CD14-positive monocyte (primary cell): ENCODE measurements around the gene UNC50. TPM values are rescaled to one million over a fixed set of nuclear protein-coding genes. Genes with fewer than 3 reads are reported as not detected.

Experiments used
- DNase-seq, 3 donors: peaks; one replicate each; pipeline ENCODE4 v3.0.0-alpha.2; 2011 to 2022
- H2AFZ ChIP-seq: 2 replicates; pipeline ENCODE4 v1.6.0; 2012; ENCODE audit warnings: mild to moderate bottlenecking, low read depth, low read length, inconsistent platforms; ENCODE audit not compliant: insufficient read depth, poor library complexity, severe bottlenecking
- H3K27ac ChIP-seq, 2 donors: 1 replicate in 1 of 2; 2 replicates in 1 of 2; pipeline ENCODE4 v1.5.1; 2012 to 2013; ENCODE audit warnings: low read length in 2 of 2, control low read depth in 1 of 2, inconsistent platforms in 1 of 2, low read depth in 1 of 2, mild to moderate bottlenecking in 1 of 2
- H3K27me3 ChIP-seq, 2 donors: one replicate each; pipeline versions ENCODE4 v1.6.0 to v1.6.1; 2011 to 2013; ENCODE audit warnings: low read length in 2 of 2; ENCODE audit not compliant: control insufficient read depth in 2 of 2, insufficient read depth in 2 of 2
- H3K36me3 ChIP-seq, 2 donors: replicated peaks in 1 of 2; 1 replicate in 1 of 2; 2 replicates in 1 of 2; pipeline versions ENCODE4 v1.5.1 to v1.6.1; 2012 to 2013; ENCODE audit warnings: low read length in 2 of 2, control low read depth in 1 of 2, inconsistent platforms in 1 of 2, mild to moderate bottlenecking in 1 of 2; ENCODE audit not compliant: insufficient read depth in 2 of 2, control insufficient read depth in 1 of 2
- H3K4me1 ChIP-seq, 2 donors: 1 replicate in 1 of 2; 2 replicates in 1 of 2; pipeline versions ENCODE4 v1.5.1 to v1.6.1; 2012 to 2013; ENCODE audit warnings: low read length in 2 of 2, control low read depth in 1 of 2, inconsistent platforms in 1 of 2, mild to moderate bottlenecking in 1 of 2, moderate library complexity in 1 of 2; ENCODE audit not compliant: insufficient read depth in 2 of 2, control insufficient read depth in 1 of 2
- H3K4me2 ChIP-seq: replicated peaks from 2 replicates; pipeline ENCODE3; 2012; ENCODE audit warnings: low read length, moderate library complexity, mild to moderate bottlenecking; ENCODE audit not compliant: poor library complexity, severe bottlenecking; ENCODE audit errors: extremely low read depth
- H3K4me3 ChIP-seq, 3 experiments: fragments of 200-600 bp in 1 of 3; sonication (generic) in 1 of 3; replicated peaks in 1 of 3; 1 replicate in 2 of 3; 2 replicates in 1 of 3; pipeline ENCODE4 v1.5.1; 2011 to 2013; ENCODE audit warnings: low read length in 3 of 3, mild to moderate bottlenecking in 3 of 3, control low read depth in 2 of 3, low read depth in 2 of 3, inconsistent platforms in 1 of 3, moderate library complexity in 1 of 3
- H3K79me2 ChIP-seq: 2 replicates; pipeline ENCODE4 v1.6.0; 2012; ENCODE audit warnings: mild to moderate bottlenecking, control low read depth, inconsistent platforms, low read length, moderate library complexity; ENCODE audit not compliant: insufficient read depth
- H3K9ac ChIP-seq: 2 replicates; pipeline ENCODE4 v1.6.0; 2017; ENCODE audit warnings: low read length, mild to moderate bottlenecking; ENCODE audit not compliant: insufficient read depth, poor library complexity, severe bottlenecking
- H3K9me3 ChIP-seq, 2 donors: replicated peaks in 1 of 2; 1 replicate in 1 of 2; 2 replicates in 1 of 2; pipeline versions ENCODE4 v1.5.1 to v1.6.1; 2012 to 2013; ENCODE audit warnings: low read length in 2 of 2, control low read depth in 1 of 2; ENCODE audit not compliant: control insufficient read depth in 1 of 2, insufficient read depth in 1 of 2
- H4K20me1 ChIP-seq: 2 replicates; pipeline ENCODE4 v1.6.0; 2012; ENCODE audit warnings: mild to moderate bottlenecking, low read length, control low read depth, moderate library complexity; ENCODE audit not compliant: insufficient read depth
- H3K27ac Mint-ChIP-seq, 7 donors: one replicate each; pipeline ENCODE4 v1.8.0; 2020; ENCODE audit warnings: mild to moderate bottlenecking in 7 of 7, mixed read lengths in 7 of 7, moderate library complexity in 6 of 7, inconsistent platforms in 2 of 7
- H3K27me3 Mint-ChIP-seq, 3 donors: one replicate each; pipeline ENCODE4 v1.8.0; 2021 to 2022; ENCODE audit warnings: low read depth in 3 of 3, mild to moderate bottlenecking in 3 of 3, mixed read lengths in 3 of 3, moderate library complexity in 3 of 3, inconsistent platforms in 1 of 3
- H3K36me3 Mint-ChIP-seq, 2 donors: one replicate each; pipeline ENCODE4 v1.8.0; 2020; ENCODE audit warnings: mixed read lengths in 2 of 2, inconsistent platforms in 1 of 2, mild to moderate bottlenecking in 1 of 2
- H3K4me1 Mint-ChIP-seq: one replicate; pipeline ENCODE4 v1.8.0; 2020; ENCODE audit warnings: mild to moderate bottlenecking, mixed read lengths
- H3K4me3 Mint-ChIP-seq, 2 donors: one replicate each; pipeline ENCODE4 v1.8.0; 2020; ENCODE audit warnings: mild to moderate bottlenecking in 2 of 2, mixed read lengths in 2 of 2, moderate library complexity in 1 of 2
- H3K9me3 Mint-ChIP-seq, 7 donors: one replicate each; pipeline ENCODE4 v1.8.0; 2020 to 2022; ENCODE audit warnings: mixed read lengths in 7 of 7, mild to moderate bottlenecking in 6 of 7, moderate library complexity in 6 of 7, inconsistent platforms in 2 of 7
- WGBS: methylation state at CpG from one replicate; pipeline ENCODE4 v1.1.5; 2013; ENCODE audit warnings: missing lambda C conversion rate; ENCODE audit not compliant: insufficient coverage; 5-methylcytosine and 5-hydroxymethylcytosine counted together
- intact Hi-C, 2 donors: fragments of 100-400 bp; cut with micrococcal nuclease; formaldehyde crosslinking; loops; one replicate each; pipeline versions ENCODE4 v1.15.0 to v1.15.1; 2023
- polyA plus RNA-seq, 3 donors: library from polyadenylated mRNA; depleted of rRNA in 1 of 3; unstranded in 2 of 3; stranded (reverse) in 1 of 3; fragments of 300-500 nt in 2 of 3; fragments of >200 nt in 1 of 3; fragmentation: Illumina TruSeq in 2 of 3; gene quantifications; 1 replicate in 2 of 3; 2 replicates in 1 of 3; pipeline ENCODE4 v1.2.3, GENCODE V29; 2012 to 2021
- TF ChIP-seq, protein P1 (sequence below): fragments of 200-600 bp; IDR thresholded peaks from one replicate; pipeline ENCODE4 v1.8.0; 2022; ENCODE audit warnings: antibody characterized with exemption, mild to moderate bottlenecking

Gene UNC50
- polyA plus RNA-seq, 3 donors: 32.5 to 72.0 (median 62.8) TPM

DNA sequence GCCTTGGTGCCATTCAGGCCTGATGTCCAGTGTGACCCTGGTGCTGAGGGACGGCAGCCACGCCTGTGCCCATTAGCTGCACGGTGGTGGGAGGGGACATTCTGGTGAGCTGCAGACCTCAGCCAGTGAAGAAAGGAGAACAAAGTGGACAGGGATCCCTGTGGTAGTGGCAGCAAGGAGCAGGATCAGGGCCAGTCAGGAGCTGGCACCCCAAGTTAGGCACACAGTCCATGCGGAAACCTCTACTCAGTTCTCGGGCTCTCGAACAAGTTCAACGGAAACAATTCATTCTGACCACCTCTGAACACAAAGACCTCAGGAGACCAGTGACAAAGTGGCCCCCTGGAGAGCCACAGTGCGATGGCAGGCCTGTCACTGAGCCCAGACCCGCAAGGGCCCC is 30.2 kb upstream of the UNC50 start:
- H2AFZ ChIP-seq: no peak overlapping the region
- peaks cover 0 to 1% (median 1%) of the 10 kb centered on the region in 3 donors for H3K27me3 Mint-ChIP-seq
- H3K4me3 ChIP-seq: no peak overlapping the region
- peaks cover 0 to 3% (median 0%) of the 10 kb centered on the region in 7 donors for H3K9me3 Mint-ChIP-seq
- peaks cover 17% of the 10 kb centered on the region for H4K20me1 ChIP-seq
- no peak overlapping the region for H3K4me2 ChIP-seq
- no peak for DNase-seq
- WGBS: 98% methylated on average over 9 of the region's 9 CpGs
- H3K27ac ChIP-seq: no peak overlapping the region
- no peaks in the 10 kb centered on the region for H3K4me1 ChIP-seq
- no peak overlapping the region for H3K4me3 Mint-ChIP-seq
- H3K36me3 Mint-ChIP-seq: peaks cover 88 to 99% of the 10 kb centered on the region in 2 donors
- H3K4me1 Mint-ChIP-seq: no peaks in the 10 kb centered on the region
- intact Hi-C loops: no loop called here
- H3K27me3 ChIP-seq: no peaks in the 10 kb centered on the region
- peaks cover 96 to 100% of the 10 kb centered on the region in 2 donors for H3K36me3 ChIP-seq
- no peaks in the 10 kb centered on the region for H3K9me3 ChIP-seq
- H3K79me2 ChIP-seq: no peaks in the 10 kb centered on the region
- H3K9ac ChIP-seq: no peak overlapping the region
- no peak overlapping the region for H3K27ac Mint-ChIP-seq
- TF ChIP-seq, protein P1, sequence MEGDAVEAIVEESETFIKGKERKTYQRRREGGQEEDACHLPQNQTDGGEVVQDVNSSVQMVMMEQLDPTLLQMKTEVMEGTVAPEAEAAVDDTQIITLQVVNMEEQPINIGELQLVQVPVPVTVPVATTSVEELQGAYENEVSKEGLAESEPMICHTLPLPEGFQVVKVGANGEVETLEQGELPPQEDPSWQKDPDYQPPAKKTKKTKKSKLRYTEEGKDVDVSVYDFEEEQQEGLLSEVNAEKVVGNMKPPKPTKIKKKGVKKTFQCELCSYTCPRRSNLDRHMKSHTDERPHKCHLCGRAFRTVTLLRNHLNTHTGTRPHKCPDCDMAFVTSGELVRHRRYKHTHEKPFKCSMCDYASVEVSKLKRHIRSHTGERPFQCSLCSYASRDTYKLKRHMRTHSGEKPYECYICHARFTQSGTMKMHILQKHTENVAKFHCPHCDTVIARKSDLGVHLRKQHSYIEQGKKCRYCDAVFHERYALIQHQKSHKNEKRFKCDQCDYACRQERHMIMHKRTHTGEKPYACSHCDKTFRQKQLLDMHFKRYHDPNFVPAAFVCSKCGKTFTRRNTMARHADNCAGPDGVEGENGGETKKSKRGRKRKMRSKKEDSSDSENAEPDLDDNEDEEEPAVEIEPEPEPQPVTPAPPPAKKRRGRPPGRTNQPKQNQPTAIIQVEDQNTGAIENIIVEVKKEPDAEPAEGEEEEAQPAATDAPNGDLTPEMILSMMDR: no peak

DNA sequence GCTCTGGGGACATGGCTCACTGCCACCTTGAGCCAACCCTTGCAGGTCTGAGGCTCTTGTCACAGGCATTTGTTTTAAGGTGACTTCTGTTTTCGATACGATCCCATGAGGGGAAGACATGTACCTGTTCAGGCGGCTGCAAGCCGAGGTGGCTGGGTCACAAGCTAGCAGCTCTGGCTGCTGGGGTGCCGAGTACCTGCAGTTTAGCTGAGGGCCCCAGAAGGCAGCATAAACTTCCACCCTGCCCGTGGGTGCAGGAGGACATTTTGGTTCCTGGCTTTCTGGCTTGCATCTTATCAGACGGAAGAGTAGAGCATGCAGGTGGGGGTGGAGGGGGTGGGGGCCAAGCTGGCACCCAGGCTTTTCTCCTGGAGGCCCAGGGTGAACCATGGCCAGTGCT is 28.5 kb upstream of the UNC50 start:
- Mint-ChIP-seq H3K36me3 (peaks cover 90 to 99% of the 10 kb centered on the region in 2 donors), H3K27me3 (peaks cover 0 to 1% (median 0%) of the 10 kb centered on the region in 3 donors), H3K27ac (no peak overlapping the region), H3K4me3 (no peak overlapping the region), H3K9me3 (peaks cover 0 to 3% (median 0%) of the 10 kb centered on the region in 7 donors), H3K4me1 (no peaks in the 10 kb centered on the region)
- Histone ChIP-seq H3K4me2 (no peak overlapping the region), H3K4me3 (no peak overlapping the region), H3K9ac (no peak overlapping the region), H3K27ac (no peak overlapping the region), H2AFZ (no peak overlapping the region), H3K27me3 (no peaks in the 10 kb centered on the region), H4K20me1 (peaks cover 17% of the 10 kb centered on the region), H3K4me1 (no peaks in the 10 kb centered on the region), H3K36me3 (peaks cover 98 to 100% of the 10 kb centered on the region in 2 donors), H3K9me3 (no peaks in the 10 kb centered on the region), H3K79me2 (no peaks in the 10 kb centered on the region)
- 94% methylated on average over 6 of the region's 7 CpGs for WGBS
- TF ChIP-seq, protein P1: no peak
- intact Hi-C loops: no loop called here
- DNase-seq: no peak
